Colonic mucosa (tissue), 4 donors: ENCODE measurements around the gene PRKG2. TPM values are rescaled to one million over a fixed set of nuclear protein-coding genes. Genes with fewer than 3 reads are reported as not detected.

Experiments used
- DNase-seq: peaks from one replicate; pipeline ENCODE4 v3.0.0-alpha.2; 2020
- H3K27ac ChIP-seq: fragments of 200-600 bp; one replicate; pipeline ENCODE4 v1.8.0; 2021
- H3K27me3 ChIP-seq: fragments of 200-600 bp; one replicate; pipeline ENCODE4 v1.8.0; 2021
- H3K36me3 ChIP-seq: fragments of 200-600 bp; one replicate; pipeline ENCODE4 v1.8.0; 2021
- H3K4me1 ChIP-seq: fragments of 200-600 bp; one replicate; pipeline ENCODE4 v1.8.0; 2021; ENCODE audit warnings: mild to moderate bottlenecking
- H3K4me3 ChIP-seq: fragments of 200-600 bp; one replicate; pipeline ENCODE4 v1.8.0; 2021
- H3K9ac ChIP-seq, 2 donors: one replicate each; pipeline ENCODE4 v1.7.0; 2013; ENCODE audit warnings: control low read depth in 2 of 2, low read depth in 2 of 2, low read length in 2 of 2
- H3K9me3 ChIP-seq: fragments of 200-600 bp; one replicate; pipeline ENCODE4 v1.8.0; 2021
- CTCF ChIP-seq: fragments of 200-600 bp; IDR thresholded peaks from one replicate; pipeline ENCODE4 v1.8.0; 2022; ENCODE audit warnings: antibody characterized with exemption, mild to moderate bottlenecking
- intact Hi-C: fragments of 100-400 bp; cut with DNase I; formaldehyde crosslinking; loops from one replicate; pipeline ENCODE4 v1.14.1; 2022
- total RNA-seq, 2 donors: library from RNA; stranded (reverse); fragmentation: NEBNext Ultra II Directional in 1 of 2; extraction: Animal tissue kit (Norgen Biotek cat#: 25700) in 1 of 2; gene quantifications; one replicate each; pipeline ENCODE4 v1.2.1, GENCODE V29; 2021
- donor health status: healthy.
- donor health status: DM: no; HTN: no; CAD: no.
- donor health status: DM: no; HTN: no; CAD: no.

PRKG2 gene
- total RNA-seq, 2 donors from 2014 or later = 1.8 to 2.3 TPM

DNA sequence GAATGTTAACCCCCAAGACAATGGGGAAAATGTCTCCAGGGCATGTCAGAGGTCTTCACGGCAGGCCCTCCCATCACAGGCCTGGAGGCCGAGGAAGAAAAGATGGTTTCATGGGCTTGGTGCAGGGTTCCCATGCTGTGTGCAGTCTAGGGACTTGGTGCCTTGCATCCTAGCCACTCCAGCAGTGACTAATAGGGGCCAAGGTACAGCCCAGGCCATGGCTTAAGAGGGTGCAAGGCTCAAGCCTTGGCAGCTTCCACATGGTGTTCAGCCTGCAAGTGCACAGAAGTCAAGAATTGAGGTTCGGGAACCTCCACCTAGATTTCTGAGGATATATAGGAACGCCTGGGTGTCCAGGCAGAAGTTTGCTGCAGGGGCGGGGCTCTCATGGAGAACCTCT lies 133.9 kb downstream of the PRKG2 start:
- Histone ChIP-seq H3K4me1 (no peaks in the 10 kb centered on the region), H3K9ac (no peak overlapping the region), H3K4me3 (no peak overlapping the region), H3K36me3 (no peaks in the 10 kb centered on the region), H3K9me3 (no peaks in the 10 kb centered on the region), H3K27ac (no peak overlapping the region), H3K27me3 (no peaks in the 10 kb centered on the region)
- TF ChIP-seq CTCF = no peak
- intact Hi-C loops = no loop called here
- DNase-seq = no peak

GRCh38 chr4:81071013-81071412 lies 144.0 kb downstream of the PRKG2 start:
- H3K9me3 ChIP-seq = no peaks in the 10 kb centered on the region
- DNase-seq = no peak
- no peak for TF ChIP-seq CTCF
- H3K4me1 ChIP-seq = no peaks in the 10 kb centered on the region
- H3K27me3 ChIP-seq = no peaks in the 10 kb centered on the region
- intact Hi-C loops = loop anchor here (10.0 kb wide), 1 partner anchor 194 kb away; no protein-coding TSS in a partner anchor
- no peak overlapping the region for H3K4me3 ChIP-seq
- H3K9ac ChIP-seq = no peak overlapping the region
- H3K36me3 ChIP-seq = no peaks in the 10 kb centered on the region
- H3K27ac ChIP-seq = no peak overlapping the region

- peak; percentile 73 for DNase-seq
- no peak overlapping the region for H3K27ac ChIP-seq
- H3K27me3 ChIP-seq = no peaks in the 10 kb centered on the region
- peak; percentile 90 for TF ChIP-seq CTCF
- no peaks in the 10 kb centered on the region for H3K4me1 ChIP-seq
- no peak overlapping the region for H3K9ac ChIP-seq
- no peaks in the 10 kb centered on the region for H3K9me3 ChIP-seq
- H3K4me3 ChIP-seq = no peak overlapping the region
- intact Hi-C loops = loop anchor here (5.0 to 10.0 kb wide), 2 partner anchors 195 to 282 kb away; no protein-coding TSS in a partner anchor
- no peaks in the 10 kb centered on the region for H3K36me3 ChIP-seq
Measured at GRCh38 chr4:81069706-81070331, 145.2 kb downstream of the PRKG2 start.

DNA sequence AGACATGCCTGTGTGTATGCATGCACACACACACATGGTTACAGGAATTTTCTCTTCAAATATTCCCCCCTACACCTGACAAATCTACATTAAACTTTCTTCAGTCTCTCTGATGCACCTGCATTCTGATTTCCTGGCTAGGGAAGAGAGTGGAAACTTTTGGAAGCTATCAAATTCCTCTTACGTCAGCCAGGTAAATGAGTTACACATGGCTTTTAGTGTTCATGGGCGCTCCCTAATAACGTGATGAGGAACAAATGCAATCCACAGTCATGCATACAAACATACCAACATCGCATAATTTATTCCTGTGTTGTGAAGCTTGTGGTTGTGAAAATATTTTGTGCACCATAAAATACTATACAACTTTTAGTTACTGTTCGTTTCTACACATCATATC lies 149.6 kb downstream of the PRKG2 start:
- Histone ChIP-seq H3K36me3 (no peaks in the 10 kb centered on the region), H3K4me3 (no peak overlapping the region), H3K9me3 (no peaks in the 10 kb centered on the region), H3K27ac (no peak overlapping the region), H3K27me3 (no peaks in the 10 kb centered on the region), H3K4me1 (no peaks in the 10 kb centered on the region), H3K9ac (no peak overlapping the region)
- TF ChIP-seq CTCF = no peak
- intact Hi-C loops = loop anchor here (5.0 kb wide), 1 partner anchor 287 kb away; no protein-coding TSS in a partner anchor
- DNase-seq = no peak

GRCh38 chr4:81062001-81062400 lies 153.0 kb downstream of the PRKG2 start:
- intact Hi-C loops = no loop called here
- no peak for DNase-seq
- Histone ChIP-seq H3K27me3 (no peaks in the 10 kb centered on the region), H3K27ac (no peak overlapping the region), H3K9me3 (no peaks in the 10 kb centered on the region), H3K36me3 (no peaks in the 10 kb centered on the region), H3K9ac (no peak overlapping the region), H3K4me3 (no peak overlapping the region), H3K4me1 (no peaks in the 10 kb centered on the region)
- no peak for TF ChIP-seq CTCF
